Endodermal cell (in vitro differentiated cells): ENCODE results near the gene ATP5F1E. TPM values are rescaled to one million over a fixed set of nuclear protein-coding genes. Genes with fewer than 3 reads are reported as not detected.

Experiments used
- DNase-seq: peaks from one replicate; pipeline ENCODE4 v3.0.0-alpha.2; 2017
- H3K27ac ChIP-seq: 2 replicates; pipeline ENCODE4 v1.5.1; 2013; ENCODE audit warnings: mild to moderate bottlenecking, low read depth, low read length, moderate library complexity
- H3K27me3 ChIP-seq: 2 replicates; pipeline ENCODE4 v1.6.1; 2013; ENCODE audit warnings: mild to moderate bottlenecking, low read length, moderate library complexity; ENCODE audit not compliant: insufficient read depth, control insufficient read depth, poor library complexity, severe bottlenecking
- H3K36me3 ChIP-seq: 2 replicates; pipeline ENCODE4 v1.7.0; 2013; ENCODE audit warnings: mild to moderate bottlenecking, low read length, moderate library complexity; ENCODE audit not compliant: control insufficient read depth, insufficient read depth
- H3K4me1 ChIP-seq: one replicate; pipeline ENCODE4 v1.7.0; 2013; ENCODE audit warnings: low read length; ENCODE audit not compliant: control insufficient read depth, insufficient read depth
- H3K4me3 ChIP-seq: 2 replicates; pipeline ENCODE4 v1.5.1; 2013; ENCODE audit warnings: mild to moderate bottlenecking, low read length, moderate library complexity
- H3K9ac ChIP-seq: 2 replicates; pipeline ENCODE4 v1.6.1; 2013; ENCODE audit warnings: mild to moderate bottlenecking, low read length, moderate library complexity; ENCODE audit not compliant: poor library complexity, severe bottlenecking; ENCODE audit errors: extremely low read depth
- H3K9me3 ChIP-seq: 2 replicates; pipeline ENCODE4 v1.6.1; 2013; ENCODE audit warnings: mild to moderate bottlenecking, low read length, moderate library complexity; ENCODE audit not compliant: control insufficient read depth
- H3K27ac Mint-ChIP-seq: 2 replicates; pipeline ENCODE4 v1.8.0; 2020; ENCODE audit warnings: mixed read lengths
- H3K27me3 Mint-ChIP-seq: 2 replicates; pipeline ENCODE4 v1.8.0; 2021; ENCODE audit warnings: mild to moderate bottlenecking, mixed read lengths; ENCODE audit not compliant: insufficient read depth
- H3K36me3 Mint-ChIP-seq: 2 replicates; pipeline ENCODE4 v1.8.0; 2020; ENCODE audit warnings: low read depth, mixed read lengths
- H3K4me1 Mint-ChIP-seq: 2 replicates; pipeline ENCODE4 v1.8.0; 2020; ENCODE audit warnings: mixed read lengths
- H3K4me3 Mint-ChIP-seq: 2 replicates; pipeline ENCODE4 v1.8.0; 2020; ENCODE audit warnings: mild to moderate bottlenecking, moderate library complexity, mixed read lengths
- H3K9me3 Mint-ChIP-seq: 2 replicates; pipeline ENCODE4 v1.8.0; 2020; ENCODE audit warnings: mild to moderate bottlenecking, mixed read lengths
- WGBS, 2 experiments: methylation state at CpG; one replicate each; pipeline versions ENCODE4 v1.1.5 to v1.1.7; 2013; ENCODE audit warnings: missing lambda C conversion rate in 2 of 2, mixed read lengths in 1 of 2; ENCODE audit not compliant: insufficient coverage in 1 of 2, insufficient read length in 1 of 2; 5-methylcytosine and 5-hydroxymethylcytosine counted together
- total RNA-seq, 2 donors: library from RNA; stranded (reverse); fragmentation: NEBNext Ultra II Directional in 1 of 2; extraction: Animal tissue kit (Norgen Biotek cat#: 25700) in 1 of 2; gene quantifications; 2 replicates in 1 of 2; 3 replicates in 1 of 2; pipeline ENCODE4 v1.2.1, GENCODE V29; 2021
- TF ChIP-seq, protein P1 (sequence below): fragments of 200-600 bp; sonication (generic); conservative IDR thresholded peaks from 2 replicates; pipeline ENCODE4 v1.5.0; 2021; ENCODE audit warnings: antibody characterized with exemption, mild to moderate bottlenecking

ATP5F1E gene
- total RNA-seq, 2 donors from 2014 or later = 52.6 to 62.6 TPM

DNA sequence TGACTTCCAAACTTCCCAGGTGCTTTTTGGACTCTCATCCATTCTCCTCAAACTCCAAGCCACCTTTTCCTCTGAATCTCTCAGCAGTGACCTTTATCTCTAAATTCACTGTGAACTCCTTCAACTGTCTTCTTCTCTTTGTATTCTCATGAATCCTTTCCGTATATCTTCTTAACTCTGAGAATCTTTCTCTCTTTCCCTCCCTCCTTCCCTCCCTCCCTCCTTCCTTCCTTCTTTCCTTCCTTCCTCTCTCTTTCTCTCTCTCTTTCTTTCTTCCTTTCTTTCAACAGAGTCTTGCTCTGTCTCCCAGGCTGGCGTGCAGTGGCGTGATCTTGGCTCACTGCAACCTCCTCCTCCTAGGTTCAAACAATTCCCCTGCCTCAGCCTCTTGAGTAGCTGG lies 14.7 kb upstream of the ATP5F1E start:
- Histone ChIP-seq H3K4me1 (no peaks in the 10 kb centered on the region), H3K27me3 (peaks cover 7% of the 10 kb centered on the region), H3K27ac (no peak overlapping the region), H3K4me3 (no peak overlapping the region), H3K36me3 (no peaks in the 10 kb centered on the region), H3K9ac (no peak overlapping the region), H3K9me3 (no peaks in the 10 kb centered on the region)
- Mint-ChIP-seq H3K4me1 (peaks cover 3% of the 10 kb centered on the region), H3K27me3 (peaks cover 40% of the 10 kb centered on the region), H3K9me3 (no peaks in the 10 kb centered on the region), H3K27ac (no peak overlapping the region), H3K36me3 (no peaks in the 10 kb centered on the region), H3K4me3 (no peak overlapping the region)
- TF ChIP-seq, protein P1, sequence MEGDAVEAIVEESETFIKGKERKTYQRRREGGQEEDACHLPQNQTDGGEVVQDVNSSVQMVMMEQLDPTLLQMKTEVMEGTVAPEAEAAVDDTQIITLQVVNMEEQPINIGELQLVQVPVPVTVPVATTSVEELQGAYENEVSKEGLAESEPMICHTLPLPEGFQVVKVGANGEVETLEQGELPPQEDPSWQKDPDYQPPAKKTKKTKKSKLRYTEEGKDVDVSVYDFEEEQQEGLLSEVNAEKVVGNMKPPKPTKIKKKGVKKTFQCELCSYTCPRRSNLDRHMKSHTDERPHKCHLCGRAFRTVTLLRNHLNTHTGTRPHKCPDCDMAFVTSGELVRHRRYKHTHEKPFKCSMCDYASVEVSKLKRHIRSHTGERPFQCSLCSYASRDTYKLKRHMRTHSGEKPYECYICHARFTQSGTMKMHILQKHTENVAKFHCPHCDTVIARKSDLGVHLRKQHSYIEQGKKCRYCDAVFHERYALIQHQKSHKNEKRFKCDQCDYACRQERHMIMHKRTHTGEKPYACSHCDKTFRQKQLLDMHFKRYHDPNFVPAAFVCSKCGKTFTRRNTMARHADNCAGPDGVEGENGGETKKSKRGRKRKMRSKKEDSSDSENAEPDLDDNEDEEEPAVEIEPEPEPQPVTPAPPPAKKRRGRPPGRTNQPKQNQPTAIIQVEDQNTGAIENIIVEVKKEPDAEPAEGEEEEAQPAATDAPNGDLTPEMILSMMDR = no peak
- 77 to 96% methylated on average over 1 to 3 of the region's 3 CpGs for WGBS, 2 experiments
- no peak for DNase-seq

DNA sequence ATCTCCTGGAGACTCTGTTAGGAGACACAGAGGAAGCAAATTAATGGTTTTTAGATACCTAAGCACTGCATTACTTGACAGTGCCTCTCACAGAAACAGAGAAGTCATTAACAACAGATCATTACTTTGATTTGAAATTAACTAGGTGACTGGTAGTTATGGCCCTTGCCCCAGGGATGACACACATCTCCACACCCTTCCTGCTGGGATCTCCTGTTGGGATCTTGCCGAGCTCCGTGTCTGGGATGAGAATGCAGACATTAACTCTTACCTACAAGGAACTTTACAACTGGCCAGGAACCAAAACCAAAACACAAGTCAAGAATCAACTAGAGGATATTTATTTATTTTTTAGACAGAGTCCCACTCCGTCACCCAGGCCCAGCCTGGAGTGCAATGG lies 12.7 kb upstream of the ATP5F1E start:
- H3K36me3 Mint-ChIP-seq = peaks cover 10% of the 10 kb centered on the region
- no peak overlapping the region for H3K9ac ChIP-seq
- no peaks in the 10 kb centered on the region for H3K9me3 ChIP-seq
- no peaks in the 10 kb centered on the region for H3K27me3 ChIP-seq
- H3K9me3 Mint-ChIP-seq = no peaks in the 10 kb centered on the region
- peaks cover 12% of the 10 kb centered on the region for H3K4me1 Mint-ChIP-seq
- H3K36me3 ChIP-seq = peaks cover 5% of the 10 kb centered on the region
- no peak overlapping the region for H3K27ac Mint-ChIP-seq
- TF ChIP-seq, protein P1 = no peak
- no peak overlapping the region for H3K4me3 Mint-ChIP-seq
- DNase-seq = no peak
- H3K4me3 ChIP-seq = no peak overlapping the region
- no peaks in the 10 kb centered on the region for H3K4me1 ChIP-seq
- H3K27me3 Mint-ChIP-seq = peaks cover 31% of the 10 kb centered on the region
- 90 to 100% methylated on average over 2 to 3 of the region's 3 CpGs for WGBS, 2 experiments
- no peak overlapping the region for H3K27ac ChIP-seq

DNA sequence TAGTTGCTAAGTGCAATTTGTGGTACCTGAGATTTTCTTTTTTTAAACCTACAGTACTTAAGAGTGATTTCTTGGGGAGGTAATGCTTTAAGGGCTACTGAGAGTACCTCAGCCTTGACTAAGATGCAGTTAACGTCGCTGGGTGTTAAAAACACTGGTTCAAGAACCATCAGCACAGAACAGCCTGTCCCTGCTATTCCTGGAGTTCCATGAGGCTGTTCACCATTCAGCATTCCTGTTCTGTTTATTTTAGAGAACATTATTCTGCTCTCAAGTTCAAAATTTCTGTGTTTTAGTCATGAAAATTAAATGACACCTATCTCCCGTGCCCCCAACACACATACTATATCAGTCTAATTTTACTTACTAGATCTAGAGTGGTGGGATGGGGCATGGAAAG lies 12.2 kb upstream of the ATP5F1E start:
- Histone ChIP-seq H3K4me1 (no peaks in the 10 kb centered on the region), H3K27ac (no peak overlapping the region), H3K9ac (no peak overlapping the region), H3K9me3 (no peaks in the 10 kb centered on the region), H3K4me3 (no peak overlapping the region), H3K36me3 (peaks cover 5% of the 10 kb centered on the region), H3K27me3 (no peaks in the 10 kb centered on the region)
- H3K36me3 Mint-ChIP-seq = peaks cover 10% of the 10 kb centered on the region
- TF ChIP-seq, protein P1 = no peak
- peaks cover 28% of the 10 kb centered on the region for H3K27me3 Mint-ChIP-seq
- H3K9me3 Mint-ChIP-seq = no peaks in the 10 kb centered on the region
- 89 to 95% methylated on average over 2 of the region's 3 CpGs for WGBS, 2 experiments
- DNase-seq = no peak
- H3K4me1 Mint-ChIP-seq = peaks cover 12% of the 10 kb centered on the region
- no peak overlapping the region for H3K27ac Mint-ChIP-seq
- no peak overlapping the region for H3K4me3 Mint-ChIP-seq
